PC-3 (cell line): ENCODE data around the gene HSPB2.

Source experiments
- EZH2phosphoT487 ChIP-seq: fragments of 300-600 bp; sonication (generic); IDR thresholded peaks from 2 replicates; pipeline ENCODE4 v1.6.1; 2018; ENCODE audit warnings: mild to moderate bottlenecking, antibody characterized with exemption, low read length, borderline replicate concordance
- TF ChIP-seq, protein P1 (sequence below): fragments of 300-600 bp; sonication (generic); conservative IDR thresholded peaks from 2 replicates; pipeline ENCODE4 v1.5.1; 2017; ENCODE audit warnings: antibody characterized with exemption, low read depth, mild to moderate bottlenecking, low read length

DNA sequence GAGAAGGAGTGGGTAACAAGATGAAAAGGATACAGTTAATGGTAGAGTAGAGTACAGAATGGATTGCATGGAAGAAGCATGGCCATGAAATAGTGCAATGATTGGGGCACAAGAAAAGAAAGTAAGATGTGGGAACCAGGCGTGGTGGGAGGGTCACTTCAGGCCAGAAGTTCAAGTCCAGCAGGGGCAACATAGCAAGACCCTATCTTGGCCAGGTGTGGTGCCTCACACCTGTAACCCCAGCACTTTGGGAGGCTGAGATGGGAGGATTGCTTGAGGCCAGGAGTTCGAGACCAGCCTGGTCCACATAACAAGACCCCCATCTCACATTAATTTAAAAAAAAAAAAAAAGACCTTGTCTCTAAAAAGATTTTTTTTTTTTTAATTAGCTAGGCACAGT is 4.8 kb downstream of the HSPB2 start:
- TF ChIP-seq, protein P1, sequence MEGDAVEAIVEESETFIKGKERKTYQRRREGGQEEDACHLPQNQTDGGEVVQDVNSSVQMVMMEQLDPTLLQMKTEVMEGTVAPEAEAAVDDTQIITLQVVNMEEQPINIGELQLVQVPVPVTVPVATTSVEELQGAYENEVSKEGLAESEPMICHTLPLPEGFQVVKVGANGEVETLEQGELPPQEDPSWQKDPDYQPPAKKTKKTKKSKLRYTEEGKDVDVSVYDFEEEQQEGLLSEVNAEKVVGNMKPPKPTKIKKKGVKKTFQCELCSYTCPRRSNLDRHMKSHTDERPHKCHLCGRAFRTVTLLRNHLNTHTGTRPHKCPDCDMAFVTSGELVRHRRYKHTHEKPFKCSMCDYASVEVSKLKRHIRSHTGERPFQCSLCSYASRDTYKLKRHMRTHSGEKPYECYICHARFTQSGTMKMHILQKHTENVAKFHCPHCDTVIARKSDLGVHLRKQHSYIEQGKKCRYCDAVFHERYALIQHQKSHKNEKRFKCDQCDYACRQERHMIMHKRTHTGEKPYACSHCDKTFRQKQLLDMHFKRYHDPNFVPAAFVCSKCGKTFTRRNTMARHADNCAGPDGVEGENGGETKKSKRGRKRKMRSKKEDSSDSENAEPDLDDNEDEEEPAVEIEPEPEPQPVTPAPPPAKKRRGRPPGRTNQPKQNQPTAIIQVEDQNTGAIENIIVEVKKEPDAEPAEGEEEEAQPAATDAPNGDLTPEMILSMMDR: no peak
- no peak for TF ChIP-seq EZH2phosphoT487
